Prostate gland (tissue), 2 donors: ENCODE data around the gene FHIT. TPM values are rescaled to one million over a fixed set of nuclear protein-coding genes. Genes with fewer than 3 reads are reported as not detected.

Experiments
- DNase-seq: peaks from one replicate; pipeline ENCODE4 v3.0.0-alpha.2; 2019; ENCODE audit warnings: low spot score
- H3K27ac ChIP-seq, 2 donors: fragments of 200-600 bp; sonication (generic); 2 replicates each; pipeline ENCODE4 v1.5.1; 2017 to 2019
- H3K27me3 ChIP-seq: fragments of 200-600 bp; sonication (generic); replicated peaks from 2 replicates; pipeline ENCODE4 v1.5.1; 2019; ENCODE audit not compliant: insufficient read depth
- H3K36me3 ChIP-seq, 2 donors: fragments of 200-600 bp; sonication (generic); 1 replicate in 1 of 2; 2 replicates in 1 of 2; pipeline versions ENCODE4 v1.5.1 to v1.8.1; 2017 to 2019
- H3K4me1 ChIP-seq: fragments of 200-600 bp; sonication (generic); replicated peaks from 2 replicates; pipeline ENCODE4 v1.5.1; 2019
- H3K4me3 ChIP-seq, 2 donors: fragments of 200-600 bp; sonication (generic); 2 replicates each; pipeline ENCODE4 v1.5.1; 2017 to 2019
- H3K9me3 ChIP-seq: fragments of 200-600 bp; sonication (generic); 2 replicates; pipeline ENCODE4 v1.5.1; 2017
- POLR2A ChIP-seq: fragments of 450-650 bp; IDR thresholded peaks from one replicate; pipeline ENCODE4 v1.6.1; 2016; ENCODE audit warnings: antibody characterized with exemption, mild to moderate bottlenecking
- POLR2AphosphoS5 ChIP-seq: sonication (generic); formaldehyde crosslinking; IDR thresholded peaks from one replicate; pipeline ENCODE4 v1.6.1; 2017; ENCODE audit warnings: antibody characterized with exemption
- WGBS: methylation state at CpG from one replicate; pipeline ENCODE4 v1.1.5; 2018; 5-methylcytosine and 5-hydroxymethylcytosine counted together
- intact Hi-C: fragments of 100-400 bp; cut with DNase I; formaldehyde crosslinking; loops from one replicate; pipeline ENCODE4 v1.14.2; 2022
- total RNA-seq, 2 donors: library from RNA; depleted of rRNA; stranded (reverse); fragments of >200 nt; gene quantifications; one replicate each; pipeline ENCODE4 v1.1.0, GENCODE V29; 2016
- TF ChIP-seq, protein P1 (sequence below), 4 experiments: fragments of 200-600 bp in 2 of 4; fragments of 450-650 bp in 2 of 4; sonication (generic) in 2 of 4; IDR thresholded peaks; 1 replicate in 3 of 4; 2 replicates in 1 of 4; pipeline ENCODE4 v1.5.1; 2016 to 2019; ENCODE audit warnings: antibody characterized with exemption in 4 of 4, mild to moderate bottlenecking in 2 of 4, moderate library complexity in 2 of 4

Gene FHIT
- total RNA-seq, 2 donors from 2014 or later: 6.4 to 10.4 TPM

DNA sequence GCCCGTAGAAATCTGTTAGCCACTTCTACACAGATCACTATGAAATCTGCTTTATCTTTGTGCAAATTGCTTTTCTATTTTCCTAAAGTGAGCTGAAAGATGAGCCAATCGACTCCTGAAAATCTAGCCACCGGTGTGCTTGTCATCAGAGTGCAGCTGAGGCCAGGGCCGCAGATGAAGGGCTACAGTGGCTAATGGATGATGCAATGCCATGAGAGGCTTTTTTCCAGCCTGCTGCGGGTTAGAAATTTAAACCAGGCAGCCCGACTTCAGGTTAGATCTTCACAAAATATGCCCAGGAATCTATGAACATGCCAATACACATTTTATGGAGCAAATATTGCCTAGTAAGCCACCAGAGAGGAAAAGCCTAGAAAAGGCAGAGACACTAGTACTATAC lies 1253.2 kb downstream of the FHIT start:
- H3K4me1 ChIP-seq: no peaks in the 10 kb centered on the region
- H3K9me3 ChIP-seq: no peaks in the 10 kb centered on the region
- no peak for TF ChIP-seq POLR2A
- TF ChIP-seq POLR2AphosphoS5: no peak
- TF ChIP-seq, protein P1, sequence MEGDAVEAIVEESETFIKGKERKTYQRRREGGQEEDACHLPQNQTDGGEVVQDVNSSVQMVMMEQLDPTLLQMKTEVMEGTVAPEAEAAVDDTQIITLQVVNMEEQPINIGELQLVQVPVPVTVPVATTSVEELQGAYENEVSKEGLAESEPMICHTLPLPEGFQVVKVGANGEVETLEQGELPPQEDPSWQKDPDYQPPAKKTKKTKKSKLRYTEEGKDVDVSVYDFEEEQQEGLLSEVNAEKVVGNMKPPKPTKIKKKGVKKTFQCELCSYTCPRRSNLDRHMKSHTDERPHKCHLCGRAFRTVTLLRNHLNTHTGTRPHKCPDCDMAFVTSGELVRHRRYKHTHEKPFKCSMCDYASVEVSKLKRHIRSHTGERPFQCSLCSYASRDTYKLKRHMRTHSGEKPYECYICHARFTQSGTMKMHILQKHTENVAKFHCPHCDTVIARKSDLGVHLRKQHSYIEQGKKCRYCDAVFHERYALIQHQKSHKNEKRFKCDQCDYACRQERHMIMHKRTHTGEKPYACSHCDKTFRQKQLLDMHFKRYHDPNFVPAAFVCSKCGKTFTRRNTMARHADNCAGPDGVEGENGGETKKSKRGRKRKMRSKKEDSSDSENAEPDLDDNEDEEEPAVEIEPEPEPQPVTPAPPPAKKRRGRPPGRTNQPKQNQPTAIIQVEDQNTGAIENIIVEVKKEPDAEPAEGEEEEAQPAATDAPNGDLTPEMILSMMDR (IDR thresholded peaks at IDR 0.05): no peak
- H3K27me3 ChIP-seq: no peaks in the 10 kb centered on the region
- H3K27ac ChIP-seq: no peak overlapping the region
- no peak for DNase-seq
- WGBS: 67% methylated on average over 6 of the region's 6 CpGs
- intact Hi-C loops: no loop called here
- H3K36me3 ChIP-seq: no peaks in the 10 kb centered on the region
- H3K4me3 ChIP-seq: no peak overlapping the region

DNA sequence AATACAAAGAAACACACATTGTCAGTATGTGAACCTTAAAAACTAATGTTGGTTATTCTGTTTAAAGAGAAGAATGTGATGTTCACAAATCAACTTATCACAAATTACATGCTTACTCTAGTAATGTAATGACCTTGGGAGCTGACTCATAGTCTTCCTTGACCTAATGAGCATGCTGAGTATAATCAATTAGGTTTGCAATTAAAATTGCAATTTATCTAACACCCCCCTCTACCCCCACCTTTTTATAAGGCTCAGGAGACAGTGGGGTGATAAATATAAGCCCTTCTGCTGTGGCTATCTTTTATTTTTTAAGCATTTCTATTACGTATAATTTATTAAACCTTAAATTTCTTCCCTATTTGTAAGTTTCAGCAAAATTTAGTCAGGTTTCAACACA lies 1253.7 kb downstream of the FHIT start:
- H3K4me1 ChIP-seq: no peaks in the 10 kb centered on the region
- WGBS: 95% methylated on average over 1 of the region's 1 CpG
- no peaks in the 10 kb centered on the region for H3K27me3 ChIP-seq
- H3K27ac ChIP-seq: no peak overlapping the region
- TF ChIP-seq POLR2A: no peak
- TF ChIP-seq POLR2AphosphoS5: no peak
- TF ChIP-seq, protein P1 (IDR thresholded peaks at IDR 0.05): no peak
- no peaks in the 10 kb centered on the region for H3K36me3 ChIP-seq
- no peaks in the 10 kb centered on the region for H3K9me3 ChIP-seq
- no peak overlapping the region for H3K4me3 ChIP-seq
- intact Hi-C loops: no loop called here
- DNase-seq: no peak

DNA sequence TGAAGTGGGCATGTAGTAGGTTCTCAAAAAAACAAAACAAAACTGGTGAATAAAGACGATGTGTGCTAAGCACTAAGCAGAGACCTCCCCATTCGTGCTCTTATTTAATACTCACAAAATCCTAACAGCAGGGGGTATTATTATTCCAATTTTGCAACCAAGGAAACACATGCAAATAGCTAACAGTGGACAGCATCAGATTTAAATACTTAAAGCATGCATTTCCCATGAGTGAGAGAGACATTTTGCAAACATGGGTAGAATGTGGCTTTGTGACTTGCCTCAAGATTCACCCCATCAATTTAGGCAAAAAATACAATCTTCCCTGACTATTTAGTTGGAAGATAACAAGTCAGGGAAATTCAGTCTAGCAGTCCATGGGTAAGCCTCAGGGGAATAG lies 1255.2 kb downstream of the FHIT start:
- Histone ChIP-seq H3K36me3 (no peaks in the 10 kb centered on the region), H3K4me1 (no peaks in the 10 kb centered on the region), H3K4me3 (no peak overlapping the region), H3K27me3 (no peaks in the 10 kb centered on the region), H3K27ac (no peak overlapping the region), H3K9me3 (no peaks in the 10 kb centered on the region)
- TF ChIP-seq, protein P1 (IDR thresholded peaks at IDR 0.05): no peak
- TF ChIP-seq POLR2A (no peak), POLR2AphosphoS5 (no peak)
- intact Hi-C loops: no loop called here
- DNase-seq: no peak
- 80% methylated on average over 2 of the region's 2 CpGs for WGBS

DNA sequence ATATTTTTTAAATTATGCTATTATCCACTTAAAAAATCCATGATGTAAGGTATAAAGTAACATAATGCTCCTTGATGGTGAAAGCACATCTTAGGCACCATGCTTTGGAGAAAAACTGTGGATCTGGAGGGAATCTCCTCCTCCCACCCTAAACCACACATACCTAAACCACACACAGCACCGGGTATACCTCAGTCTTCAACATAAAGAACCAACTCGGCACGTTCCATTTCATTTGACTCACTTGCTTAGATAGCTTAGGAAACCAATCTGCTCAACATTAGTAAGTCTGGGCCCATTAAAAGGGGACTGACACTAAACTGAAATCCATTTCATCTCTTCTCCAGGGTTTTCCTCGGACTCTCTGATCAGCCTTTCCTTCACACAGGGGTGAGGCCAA lies 1255.7 kb downstream of the FHIT start:
- intact Hi-C loops: no loop called here
- TF ChIP-seq, protein P1 (IDR thresholded peaks at IDR 0.05): no peak
- no peak for TF ChIP-seq POLR2AphosphoS5
- no peak for TF ChIP-seq POLR2A
- Histone ChIP-seq H3K27ac (no peak overlapping the region), H3K27me3 (no peaks in the 10 kb centered on the region), H3K36me3 (no peaks in the 10 kb centered on the region), H3K9me3 (no peaks in the 10 kb centered on the region), H3K4me3 (no peak overlapping the region), H3K4me1 (no peaks in the 10 kb centered on the region)
- DNase-seq: no peak
- 91% methylated on average over 4 of the region's 4 CpGs for WGBS

DNA sequence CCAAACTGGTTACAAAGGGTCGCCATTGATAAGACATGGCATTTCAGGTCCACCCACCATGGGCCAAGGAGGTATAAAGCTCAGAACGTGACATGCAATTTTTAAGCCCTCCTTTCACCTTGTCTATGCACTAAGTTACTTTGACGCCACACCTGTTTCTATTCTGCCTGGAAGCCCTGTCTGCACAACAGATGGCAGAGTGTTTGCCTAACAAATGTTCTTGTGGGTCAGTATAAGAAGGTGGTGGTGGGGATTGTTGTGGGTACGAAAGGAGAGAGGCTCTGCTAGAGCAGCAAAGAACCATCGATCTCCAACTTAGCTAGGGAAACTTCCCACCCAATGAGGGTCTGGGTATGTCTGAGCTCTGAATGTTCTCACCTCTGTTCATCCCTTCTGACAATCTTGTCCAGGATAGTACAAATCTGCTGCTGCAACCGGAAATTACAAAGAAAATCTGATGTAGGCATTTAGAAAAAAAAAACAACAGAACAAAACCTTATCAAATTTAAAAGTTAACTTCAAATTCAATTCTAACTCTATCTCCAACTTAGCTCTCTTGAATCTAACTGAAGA lies 1256.4 kb downstream of the FHIT start:
- intact Hi-C loops: no loop called here

More for the DNA sequence above, 1256.4 kb downstream of the FHIT start:
- H3K27me3 ChIP-seq: no peaks in the 10 kb centered on the region
- DNase-seq: no peak
- no peak overlapping the region for H3K4me3 ChIP-seq
- TF ChIP-seq, protein P1 (IDR thresholded peaks at IDR 0.05): no peak
- TF ChIP-seq POLR2AphosphoS5 (no peak), POLR2A (no peak)
- H3K36me3 ChIP-seq: no peaks in the 10 kb centered on the region
- H3K9me3 ChIP-seq: no peaks in the 10 kb centered on the region
- no peak overlapping the region for H3K27ac ChIP-seq
- H3K4me1 ChIP-seq: no peaks in the 10 kb centered on the region
- 94% methylated on average over 6 of the region's 6 CpGs for WGBS
